Type B pancreatic cell (in vitro differentiated cells): ENCODE measurements around the gene IPO9. TPM values are rescaled to one million over a fixed set of nuclear protein-coding genes. Genes with fewer than 3 reads are reported as not detected.

Source experiments
- DNase-seq: peaks from one replicate; pipeline ENCODE4 v3.0.0; 2021; ENCODE audit warnings: mixed read lengths; ENCODE audit not compliant: unreplicated experiment; ENCODE audit errors: extremely low spot score
- H3K27ac Mint-ChIP-seq: 2 replicates; pipeline ENCODE4 v1.8.0; 2021; ENCODE audit warnings: mild to moderate bottlenecking, mixed read lengths
- H3K27me3 Mint-ChIP-seq: 2 replicates; pipeline ENCODE4 v1.8.0; 2021; ENCODE audit warnings: mixed read lengths
- H3K36me3 Mint-ChIP-seq: 2 replicates; pipeline ENCODE4 v1.8.0; 2021; ENCODE audit warnings: mixed read lengths
- H3K4me1 Mint-ChIP-seq: one replicate; pipeline ENCODE4 v1.8.0; 2021; ENCODE audit warnings: mixed read lengths; ENCODE audit not compliant: unreplicated experiment
- H3K4me3 Mint-ChIP-seq: 2 replicates; pipeline ENCODE4 v1.8.0; 2021; ENCODE audit warnings: mild to moderate bottlenecking, mixed read lengths
- H3K9me3 Mint-ChIP-seq: 2 replicates; pipeline ENCODE4 v1.8.0; 2021; ENCODE audit warnings: mixed read lengths
- total RNA-seq: library from RNA; stranded (reverse); gene quantifications from 2 replicates; pipeline ENCODE4 v1.2.1, GENCODE V29; 2021; ENCODE audit warnings: low replicate concordance
- TF ChIP-seq, protein P1 (sequence below): fragments of 200-600 bp; sonication (generic); conservative IDR thresholded peaks from 2 replicates; pipeline ENCODE4 v1.5.0; 2021; ENCODE audit warnings: antibody characterized with exemption, mild to moderate bottlenecking

Gene IPO9
- total RNA-seq, 1 donor from 2014 or later, result 92.4 TPM

DNA sequence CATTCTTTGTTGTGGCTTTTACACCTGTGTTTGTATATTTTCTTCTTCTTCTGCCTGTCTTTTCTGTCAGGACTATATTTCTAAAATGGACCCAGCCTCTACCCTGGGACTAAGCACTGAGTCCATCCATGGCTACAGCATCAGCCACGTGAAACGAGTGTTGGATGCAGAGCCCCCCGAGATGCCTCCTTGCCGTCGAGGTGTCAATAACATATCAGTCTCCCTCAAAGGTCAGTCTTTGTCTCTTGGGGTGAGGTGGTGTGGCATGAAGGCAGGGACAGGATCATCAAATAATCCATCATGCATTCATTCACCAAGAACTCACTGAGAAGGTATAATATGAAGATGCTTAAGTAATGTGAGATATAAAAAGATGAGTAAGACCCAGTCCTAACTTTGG is 19.1 kb upstream of the IPO9 start:
- DNase-seq, result no peak
- Mint-ChIP-seq H3K27ac (no peak overlapping the region), H3K4me3 (no peak overlapping the region), H3K9me3 (no peaks in the 10 kb centered on the region), H3K36me3 (peaks cover 50% of the 10 kb centered on the region), H3K4me1 (no peaks in the 10 kb centered on the region), H3K27me3 (no peaks in the 10 kb centered on the region)
- TF ChIP-seq, protein P1, sequence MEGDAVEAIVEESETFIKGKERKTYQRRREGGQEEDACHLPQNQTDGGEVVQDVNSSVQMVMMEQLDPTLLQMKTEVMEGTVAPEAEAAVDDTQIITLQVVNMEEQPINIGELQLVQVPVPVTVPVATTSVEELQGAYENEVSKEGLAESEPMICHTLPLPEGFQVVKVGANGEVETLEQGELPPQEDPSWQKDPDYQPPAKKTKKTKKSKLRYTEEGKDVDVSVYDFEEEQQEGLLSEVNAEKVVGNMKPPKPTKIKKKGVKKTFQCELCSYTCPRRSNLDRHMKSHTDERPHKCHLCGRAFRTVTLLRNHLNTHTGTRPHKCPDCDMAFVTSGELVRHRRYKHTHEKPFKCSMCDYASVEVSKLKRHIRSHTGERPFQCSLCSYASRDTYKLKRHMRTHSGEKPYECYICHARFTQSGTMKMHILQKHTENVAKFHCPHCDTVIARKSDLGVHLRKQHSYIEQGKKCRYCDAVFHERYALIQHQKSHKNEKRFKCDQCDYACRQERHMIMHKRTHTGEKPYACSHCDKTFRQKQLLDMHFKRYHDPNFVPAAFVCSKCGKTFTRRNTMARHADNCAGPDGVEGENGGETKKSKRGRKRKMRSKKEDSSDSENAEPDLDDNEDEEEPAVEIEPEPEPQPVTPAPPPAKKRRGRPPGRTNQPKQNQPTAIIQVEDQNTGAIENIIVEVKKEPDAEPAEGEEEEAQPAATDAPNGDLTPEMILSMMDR, result no peak

DNA sequence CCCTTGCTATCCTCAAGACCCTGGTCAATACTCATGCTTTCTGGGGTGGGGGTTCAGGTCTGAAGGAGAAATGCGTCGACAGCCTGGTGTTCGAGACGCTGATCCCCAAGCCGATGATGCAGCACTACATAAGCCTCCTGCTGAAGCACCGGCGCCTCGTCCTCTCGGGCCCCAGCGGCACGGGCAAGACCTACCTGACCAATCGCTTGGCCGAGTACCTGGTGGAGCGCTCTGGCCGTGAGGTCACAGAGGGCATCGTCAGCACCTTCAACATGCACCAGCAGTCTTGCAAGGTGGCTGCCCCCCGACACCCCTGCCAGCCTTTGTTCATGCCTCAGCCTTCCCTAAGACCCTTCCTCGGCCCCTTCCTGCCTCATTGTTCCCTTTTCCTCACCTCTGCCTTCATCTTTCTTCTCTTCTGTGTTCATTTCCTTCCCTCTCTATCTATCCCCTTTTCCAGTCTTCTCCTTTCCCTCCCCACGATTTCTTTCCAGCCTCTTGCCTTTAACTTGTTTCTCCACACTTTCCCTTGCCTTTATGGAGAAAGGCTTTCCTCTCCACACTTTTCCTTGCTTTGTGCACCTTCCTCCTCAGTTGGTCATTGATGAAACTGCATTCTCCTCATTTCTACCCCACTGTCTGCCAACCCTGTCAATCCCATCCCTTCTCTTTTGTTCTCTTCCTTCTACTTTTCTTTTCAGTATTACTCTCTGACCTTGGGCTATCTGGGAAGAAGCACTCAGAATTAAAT is 18.3 kb upstream of the IPO9 start:
- peaks cover 51% of the 10 kb centered on the region for H3K36me3 Mint-ChIP-seq
- DNase-seq, result no peak
- H3K9me3 Mint-ChIP-seq, result no peaks in the 10 kb centered on the region

DNA sequence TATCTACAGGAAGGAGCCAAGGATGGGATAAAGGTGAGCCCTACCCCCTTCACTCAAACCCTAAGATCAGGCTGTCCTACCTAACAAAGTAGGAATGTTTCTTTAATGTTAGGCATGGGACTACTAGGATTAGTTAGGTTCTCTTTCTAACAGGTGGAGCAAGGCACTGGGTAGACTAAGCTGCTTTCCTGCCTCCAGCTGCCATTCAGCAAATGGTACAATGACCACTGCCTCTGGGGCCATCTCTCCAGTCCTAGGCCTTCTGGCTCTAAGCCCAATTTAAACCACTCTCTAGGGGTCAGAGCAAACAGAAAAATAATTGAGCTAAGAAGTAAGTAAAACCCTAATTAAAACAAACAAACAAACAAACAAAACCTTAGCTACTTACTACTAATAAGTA is 15.7 kb upstream of the IPO9 start:
- Mint-ChIP-seq H3K27ac (no peak overlapping the region), H3K9me3 (no peaks in the 10 kb centered on the region), H3K27me3 (no peaks in the 10 kb centered on the region), H3K4me1 (no peaks in the 10 kb centered on the region), H3K36me3 (peaks cover 37% of the 10 kb centered on the region), H3K4me3 (no peak overlapping the region)
- no peak for DNase-seq
- TF ChIP-seq, protein P1, result no peak

More for the DNA sequence above, 18.3 kb upstream of the IPO9 start:
- Mint-ChIP-seq H3K4me1 (no peaks in the 10 kb centered on the region), H3K27me3 (no peaks in the 10 kb centered on the region), H3K4me3 (no peak overlapping the region), H3K27ac (no peak overlapping the region)
- TF ChIP-seq, protein P1, result no peak

DNA sequence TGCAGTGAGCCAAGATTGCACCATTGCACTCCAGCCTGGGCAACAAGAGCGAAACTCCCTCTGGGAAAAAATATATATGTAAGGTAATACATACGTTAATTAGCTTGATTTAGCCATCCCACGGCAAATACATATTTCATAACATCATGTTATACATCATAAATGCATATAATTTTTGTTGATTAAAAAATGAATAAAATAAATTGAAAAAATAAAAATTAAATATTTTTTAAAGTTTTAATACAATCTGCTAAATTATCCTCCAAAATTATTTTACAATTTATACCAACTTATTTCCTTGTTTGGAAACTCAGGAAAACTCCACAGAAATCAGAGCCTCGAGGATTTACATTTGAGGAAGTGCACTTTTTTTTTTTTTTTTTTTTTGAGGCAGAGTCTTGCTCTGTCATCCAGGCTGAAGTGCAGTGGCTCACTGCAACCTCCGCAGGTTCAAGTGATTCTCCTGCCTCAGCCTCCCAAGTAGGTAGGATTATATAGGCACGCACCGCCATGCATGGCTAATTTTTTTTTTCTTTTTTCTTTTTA is 12.6 kb upstream of the IPO9 start:
- Mint-ChIP-seq H3K4me1 (no peaks in the 10 kb centered on the region), H3K9me3 (no peaks in the 10 kb centered on the region), H3K27me3 (no peaks in the 10 kb centered on the region), H3K36me3 (peaks cover 42% of the 10 kb centered on the region), H3K4me3 (no peak overlapping the region), H3K27ac (no peak overlapping the region)
- TF ChIP-seq, protein P1, result no peak
- no peak for DNase-seq

DNA sequence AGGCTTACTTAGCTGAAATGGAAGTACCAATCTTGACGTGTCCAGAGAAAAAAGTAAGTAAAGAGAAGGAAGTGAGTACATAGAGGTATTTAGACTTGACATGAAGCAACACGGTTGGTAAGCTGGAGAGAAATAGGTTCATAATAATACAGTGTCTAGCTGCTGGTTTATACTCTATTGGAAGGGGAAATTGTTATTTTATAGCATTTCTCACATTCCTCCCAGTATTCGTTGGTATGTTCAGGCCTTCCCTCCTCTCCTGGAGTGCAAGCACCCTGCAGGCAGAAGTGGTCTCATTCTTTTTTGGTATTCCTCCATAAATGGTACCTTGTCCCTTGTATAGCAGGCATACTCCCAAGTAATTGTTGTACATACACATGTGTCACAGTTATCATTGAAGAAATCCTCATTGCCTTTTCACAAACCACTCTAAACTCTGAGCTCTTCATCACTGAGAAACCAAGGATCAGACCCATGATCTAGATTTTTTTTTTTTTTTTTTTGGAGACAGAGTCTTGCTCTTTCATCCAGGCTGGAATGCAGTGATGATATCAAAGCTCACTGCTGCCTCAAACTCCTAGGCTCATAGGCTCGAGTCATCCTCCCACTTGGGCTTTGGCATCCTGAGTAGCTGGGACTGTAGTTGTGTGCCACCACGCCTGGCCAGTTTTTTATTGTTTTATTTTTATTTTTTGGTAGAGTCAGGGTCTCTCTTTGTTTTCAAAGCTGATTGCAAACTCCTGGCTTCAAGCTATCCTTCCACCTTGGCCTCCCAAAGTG is 9.8 kb upstream of the IPO9 start:
- DNase-seq, result no peak
- H3K9me3 Mint-ChIP-seq, result no peaks in the 10 kb centered on the region
- H3K36me3 Mint-ChIP-seq, result peaks cover 48% of the 10 kb centered on the region
- no peak overlapping the region for H3K27ac Mint-ChIP-seq
- TF ChIP-seq, protein P1, result no peak
- no peak overlapping the region for H3K4me3 Mint-ChIP-seq
- no peaks in the 10 kb centered on the region for H3K27me3 Mint-ChIP-seq
- no peaks in the 10 kb centered on the region for H3K4me1 Mint-ChIP-seq
